GM10266 (cell line): ENCODE measurements around the gene ATAD5.
A peak's percentile ranks its signal among the peaks of the same experiment; 100 is the strongest.

ENCODE experiments used
- DNase-seq: peaks from one replicate; pipeline ENCODE4 v3.0.0; 2012; ENCODE audit errors: extremely low spot score
- CTCF ChIP-seq: IDR thresholded peaks from 2 replicates; pipeline ENCODE4 v1.5.1; 2012; ENCODE audit warnings: mild to moderate bottlenecking, low read depth; ENCODE audit not compliant: control insufficient read depth, insufficient read depth; ENCODE audit errors: missing control alignments

The ATAD5 gene

GRCh38 chr17:30831663-30832437 is at the start of gene ATAD5:
ATAD5 (plus strand) TSS chr17:30831966; CDS start chr17:30832348, 382 bp downstream.
- peak; percentile 86 for DNase-seq
- peak; percentile 4 for TF ChIP-seq CTCF

GRCh38 chr17:30782206-30782605 is 49.6 kb upstream of the ATAD5 start:
- no peak for DNase-seq
- no peak for TF ChIP-seq CTCF

GRCh38 chr17:30788918-30789317 is 42.8 kb upstream of the ATAD5 start:
- no peak for DNase-seq
- no peak for TF ChIP-seq CTCF

DNA sequence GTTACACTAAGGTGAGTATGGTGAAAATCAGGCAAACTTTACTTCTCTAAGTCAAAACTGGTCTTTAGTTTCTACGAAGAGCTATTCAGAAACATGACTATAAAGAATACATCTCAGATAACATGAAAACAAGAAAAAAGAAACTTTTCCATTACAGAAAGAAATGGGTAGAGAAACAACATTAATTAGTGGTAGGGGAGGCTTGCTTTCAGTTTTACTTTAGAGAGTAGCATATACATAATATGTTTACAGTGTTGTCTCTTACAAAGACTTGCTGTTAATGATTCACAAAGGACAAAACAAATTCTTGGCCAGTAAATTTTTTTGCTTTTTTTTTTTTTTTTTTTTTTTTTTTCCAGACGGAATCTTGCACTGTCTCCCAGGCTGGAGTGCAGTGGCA is 41.5 kb upstream of the ATAD5 start:
- TF ChIP-seq CTCF, result no peak
- DNase-seq, result peak; percentile 14

DNA sequence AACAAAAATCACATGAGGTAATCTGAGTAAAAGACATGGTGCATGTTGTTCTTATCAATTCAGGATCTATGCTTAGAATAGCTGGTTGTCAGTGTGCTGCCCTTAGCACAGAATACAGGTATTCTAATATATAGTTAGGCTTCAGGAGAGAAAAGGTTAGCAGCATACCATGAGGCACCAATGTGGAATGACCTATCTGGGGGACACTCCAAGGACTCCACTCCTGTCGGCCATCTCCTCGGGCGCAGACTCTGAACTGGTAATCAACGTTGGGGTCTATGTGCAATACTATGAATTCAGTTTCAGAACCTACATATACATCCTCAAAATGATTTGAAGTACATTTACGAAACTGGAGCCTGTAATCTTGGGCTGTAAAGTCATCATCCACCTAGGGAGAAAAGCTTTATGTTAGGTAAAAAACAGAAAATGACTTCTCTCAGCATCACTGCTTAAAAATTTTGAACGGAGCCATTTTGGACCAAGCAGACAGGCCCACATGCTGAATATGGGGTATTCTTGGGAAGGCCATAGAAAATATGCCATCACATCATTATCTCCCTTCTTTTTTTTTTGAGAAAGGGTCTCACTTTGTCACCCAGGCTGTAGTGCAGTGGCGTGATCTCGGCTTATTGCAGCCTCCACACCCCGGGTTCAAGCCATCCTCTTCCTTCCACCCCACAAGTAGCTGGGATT is 38.3 kb upstream of the ATAD5 start:
- TF ChIP-seq CTCF, result no peak
- no peak for DNase-seq

DNA sequence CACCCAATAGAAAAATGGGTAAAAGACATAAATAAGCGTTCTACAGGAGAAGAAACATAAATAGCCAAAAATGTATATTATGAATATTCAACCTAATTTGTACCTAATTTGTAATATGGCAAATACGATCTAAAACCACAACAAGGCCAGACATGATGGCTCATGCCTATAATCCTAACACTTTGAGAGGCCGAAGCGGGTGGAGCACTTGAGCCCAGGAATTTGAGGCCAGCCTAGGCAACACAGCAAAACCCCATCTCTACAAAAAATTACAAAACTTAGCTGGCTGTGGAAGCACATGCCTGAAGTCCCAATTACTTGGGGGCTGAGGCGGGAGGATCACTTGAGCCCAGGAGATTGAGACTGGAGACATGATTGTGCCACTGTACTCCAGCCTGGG is 37.4 kb upstream of the ATAD5 start:
- no peak for TF ChIP-seq CTCF
- DNase-seq, result no peak

DNA sequence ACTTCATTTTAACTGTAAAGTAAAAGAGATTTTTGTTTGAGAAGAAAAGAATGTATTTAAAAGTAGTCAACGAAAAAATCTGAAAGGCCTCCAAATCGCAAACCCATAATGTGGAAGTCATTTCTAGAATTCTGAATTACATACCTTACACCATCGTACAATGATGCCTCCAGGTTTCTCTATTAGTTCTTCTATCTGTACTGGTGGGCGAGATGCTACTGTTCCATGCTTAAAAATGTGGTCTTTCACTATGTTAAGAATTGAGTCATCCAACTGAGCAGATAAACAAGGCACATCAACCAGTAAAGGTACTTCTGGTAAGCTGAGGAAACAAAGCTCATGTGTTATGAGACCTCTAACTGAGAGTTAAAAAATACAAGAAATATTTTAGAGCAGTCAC is 35.8 kb upstream of the ATAD5 start:
- TF ChIP-seq CTCF, result no peak
- DNase-seq, result no peak
